Adrenal gland (tissue), 5 donors: ENCODE measurements around the gene SMIM44.

ENCODE experiments used
- CTCF ChIP-seq, 6 experiments: fragments of 450-650 bp in 4 of 6; fragments of 200-600 bp in 2 of 6; sonication (generic) in 1 of 6; IDR thresholded peaks; 1 replicate in 5 of 6; 2 replicates in 1 of 6; pipeline versions ENCODE4 v1.5.1 to v1.8.0; 2016 to 2021; ENCODE audit warnings: antibody characterized with exemption in 6 of 6, mild to moderate bottlenecking in 2 of 6, moderate library complexity in 1 of 6
- POLR2A ChIP-seq, 2 donors: fragments of 450-650 bp; IDR thresholded peaks; one replicate each; pipeline ENCODE4 v1.6.1; 2017; ENCODE audit warnings: antibody characterized with exemption in 2 of 2, mild to moderate bottlenecking in 2 of 2, moderate library complexity in 1 of 2
- donor health status: DM: no; HTN: no; CAD: no.

- TF ChIP-seq CTCF (IDR thresholded peaks at IDR 0.05) (no peak), POLR2A (IDR thresholded peaks at IDR 0.05) (no peak)
Observed at GRCh38 chr19:3475449-3475848, 7.8 kb downstream of the SMIM44 start.
